Adipocyte (in vitro differentiated cells): ENCODE results near the gene MBD5.

Source experiments
- DNase-seq: peaks from one replicate; pipeline ENCODE4 v3.0.0-alpha.2; 2015; ENCODE audit warnings: low read depth
- H3K27me3 ChIP-seq: replicated peaks from 2 replicates; pipeline ENCODE4 v1.7.0; 2013; ENCODE audit warnings: mild to moderate bottlenecking, low read length, moderate library complexity; ENCODE audit not compliant: control insufficient read depth, insufficient read depth
- H3K36me3 ChIP-seq: 2 replicates; pipeline ENCODE4 v1.7.0; 2013; ENCODE audit warnings: low read length, mild to moderate bottlenecking, moderate library complexity; ENCODE audit not compliant: control insufficient read depth, insufficient read depth, severe bottlenecking
- H3K4me1 ChIP-seq: 2 replicates; pipeline ENCODE4 v1.7.0; 2013; ENCODE audit warnings: mild to moderate bottlenecking, low read length, moderate library complexity; ENCODE audit not compliant: control insufficient read depth, insufficient read depth
- H3K4me3 ChIP-seq: 2 replicates; pipeline ENCODE4 v1.7.0; 2013; ENCODE audit warnings: mild to moderate bottlenecking, low read length, moderate library complexity
- H3K9ac ChIP-seq: 2 replicates; pipeline ENCODE4 v1.7.0; 2013; ENCODE audit warnings: mild to moderate bottlenecking, low read length, moderate library complexity
- H3K9me3 ChIP-seq: 2 replicates; pipeline ENCODE4 v1.7.0; 2013; ENCODE audit warnings: mild to moderate bottlenecking, low read length, moderate library complexity; ENCODE audit not compliant: control insufficient read depth

The MBD5 gene

DNA sequence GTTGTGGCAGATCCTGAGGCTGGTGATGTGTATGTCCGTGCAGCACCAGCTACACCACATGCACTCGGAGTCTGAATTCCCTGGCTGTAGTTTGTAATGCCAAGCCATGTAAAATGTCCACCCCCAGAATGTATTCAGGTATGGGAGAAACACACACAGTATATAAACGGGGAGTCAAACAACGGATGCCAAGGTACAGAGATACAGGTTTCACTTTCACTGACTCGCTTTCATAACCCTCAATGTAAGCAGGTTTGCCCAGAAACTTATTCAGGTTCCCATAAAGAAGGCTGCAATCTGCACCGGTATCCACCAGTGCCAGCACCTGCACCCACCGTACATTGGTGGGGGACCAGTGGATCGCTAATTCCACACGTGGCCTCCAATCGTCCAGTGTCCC lies 237.2 kb downstream of the MBD5 start:
- no peak for DNase-seq
- H3K27me3 ChIP-seq = no peaks in the 10 kb centered on the region
- no peaks in the 10 kb centered on the region for H3K9me3 ChIP-seq
- H3K4me1 ChIP-seq = no peaks in the 10 kb centered on the region
- H3K4me3 ChIP-seq = no peak overlapping the region
- H3K36me3 ChIP-seq = no peaks in the 10 kb centered on the region
- no peak overlapping the region for H3K9ac ChIP-seq

DNA sequence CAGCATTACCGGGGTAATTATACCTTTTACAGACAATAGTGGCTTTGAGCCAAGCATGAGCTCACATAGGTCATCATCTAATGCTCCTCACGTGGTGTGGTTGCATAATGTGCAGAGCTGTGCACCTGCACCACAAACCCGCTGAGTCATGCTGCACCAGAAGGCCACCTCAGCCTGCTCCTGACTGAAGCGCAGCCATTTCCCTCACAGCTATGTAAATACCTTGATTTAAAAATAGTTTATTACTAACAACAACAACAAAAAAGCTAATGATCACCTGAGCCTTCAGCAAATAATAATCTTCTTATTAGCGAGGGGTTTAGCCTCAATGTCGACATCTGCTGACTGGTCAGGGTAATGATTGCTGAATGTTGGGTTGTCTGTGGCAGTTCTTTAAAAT lies 238.8 kb downstream of the MBD5 start:
- no peaks in the 10 kb centered on the region for H3K4me1 ChIP-seq

DNA sequence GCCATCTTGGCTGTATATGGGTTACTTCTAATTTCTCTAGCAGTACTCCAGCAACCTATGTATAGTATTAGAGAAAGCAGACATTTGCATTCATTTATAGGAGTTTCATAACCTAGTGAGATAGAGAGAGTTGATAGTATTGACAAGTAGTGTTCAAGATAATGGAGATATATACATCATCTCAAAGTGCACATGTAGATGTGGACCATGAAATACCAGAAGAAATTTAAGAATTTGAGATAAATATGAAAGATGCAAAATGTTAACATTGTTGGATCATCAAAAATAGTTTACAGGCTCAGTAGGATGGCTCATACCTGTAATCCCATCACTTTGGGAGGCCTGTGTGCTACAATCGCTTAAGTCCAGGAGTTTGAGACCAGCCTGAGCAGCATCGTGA lies 243.0 kb downstream of the MBD5 start:
- H3K9me3 ChIP-seq = no peaks in the 10 kb centered on the region
- H3K9ac ChIP-seq = no peak overlapping the region
- no peaks in the 10 kb centered on the region for H3K27me3 ChIP-seq
- H3K4me3 ChIP-seq = no peak overlapping the region
- DNase-seq = no peak
- H3K4me1 ChIP-seq = no peaks in the 10 kb centered on the region
- no peaks in the 10 kb centered on the region for H3K36me3 ChIP-seq

More for the DNA sequence above, 238.8 kb downstream of the MBD5 start:
- no peak overlapping the region for H3K4me3 ChIP-seq
- no peak for DNase-seq
- no peaks in the 10 kb centered on the region for H3K9me3 ChIP-seq
- H3K9ac ChIP-seq = no peak overlapping the region
- H3K36me3 ChIP-seq = no peaks in the 10 kb centered on the region
- no peaks in the 10 kb centered on the region for H3K27me3 ChIP-seq

DNA sequence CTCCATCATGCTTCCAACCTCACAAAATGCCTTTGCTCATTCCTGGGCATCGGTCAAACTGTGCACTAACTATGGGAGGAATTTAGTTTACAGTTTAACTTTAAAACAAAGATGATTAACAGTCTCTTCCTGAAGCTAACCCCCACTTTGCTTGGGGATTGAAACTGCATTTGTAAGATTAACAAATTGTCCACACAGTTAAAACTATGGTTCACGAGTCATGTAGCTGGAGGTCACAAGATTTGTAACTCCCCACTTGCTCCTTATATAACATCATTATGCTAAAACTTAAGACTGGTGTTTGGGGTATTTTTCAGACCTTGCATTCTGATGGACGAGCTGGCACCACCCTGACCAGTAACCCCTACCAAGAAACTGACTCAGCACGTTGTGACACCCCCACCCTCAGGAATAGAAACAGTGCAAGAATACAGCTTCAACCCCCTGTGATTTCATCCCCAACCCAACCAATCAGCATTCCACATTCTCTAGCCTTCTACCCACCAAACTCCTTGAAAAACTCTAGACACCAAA lies 252.3 kb downstream of the MBD5 start:
- peak; percentile 47 for DNase-seq
- H3K9me3 ChIP-seq = no peaks in the 10 kb centered on the region
- H3K4me3 ChIP-seq = no peak overlapping the region
- H3K27me3 ChIP-seq = no peaks in the 10 kb centered on the region
- H3K4me1 ChIP-seq = peaks cover 12% of the 10 kb centered on the region
- no peaks in the 10 kb centered on the region for H3K36me3 ChIP-seq
- no peak overlapping the region for H3K9ac ChIP-seq

DNA sequence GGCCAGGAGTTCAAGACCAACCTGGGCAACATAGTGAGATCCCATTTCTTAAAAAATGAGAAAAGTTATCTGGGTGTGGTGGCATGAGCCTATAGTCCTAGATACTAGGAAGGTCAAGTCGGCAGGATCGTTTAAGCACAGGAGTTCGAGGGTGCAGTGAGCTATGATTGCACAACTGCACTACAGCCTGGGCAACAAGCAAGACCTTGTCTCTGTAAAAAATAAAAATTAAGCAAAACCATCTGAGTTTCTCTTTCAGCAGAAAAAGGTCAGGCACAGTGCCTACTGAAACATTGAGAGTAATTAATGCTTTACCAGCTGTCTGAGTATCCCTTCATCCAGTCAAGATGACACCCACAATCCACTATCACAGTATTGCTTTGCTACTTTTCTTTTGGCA lies 258.3 kb downstream of the MBD5 start:
- Histone ChIP-seq H3K9me3 (no peaks in the 10 kb centered on the region), H3K4me1 (peaks cover 3% of the 10 kb centered on the region), H3K9ac (no peak overlapping the region), H3K27me3 (no peaks in the 10 kb centered on the region), H3K36me3 (no peaks in the 10 kb centered on the region), H3K4me3 (no peak overlapping the region)
- peak; percentile 19 for DNase-seq

DNA sequence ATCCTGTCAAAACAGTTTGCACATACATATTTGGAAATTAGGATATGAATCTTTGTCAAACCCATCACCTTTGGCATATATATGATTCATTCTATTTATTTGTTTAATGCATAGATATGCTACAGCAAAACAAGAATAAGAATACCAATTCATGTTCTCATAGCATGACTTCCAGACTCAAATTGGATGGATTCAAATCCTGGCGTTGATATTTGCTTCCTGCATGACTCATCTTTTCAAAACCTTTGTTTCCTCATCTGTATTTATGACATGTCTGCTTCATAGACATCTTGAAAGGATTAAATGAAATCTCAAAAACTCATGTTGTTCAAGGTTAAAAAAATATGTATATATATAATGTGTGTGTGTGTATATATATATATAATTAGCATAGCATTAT lies 261.3 kb downstream of the MBD5 start:
- no peak overlapping the region for H3K4me3 ChIP-seq
- no peaks in the 10 kb centered on the region for H3K9me3 ChIP-seq
- DNase-seq = peak; percentile 50
- no peaks in the 10 kb centered on the region for H3K27me3 ChIP-seq
- no peaks in the 10 kb centered on the region for H3K36me3 ChIP-seq
- H3K9ac ChIP-seq = no peak overlapping the region
- H3K4me1 ChIP-seq = peaks cover 3% of the 10 kb centered on the region

DNA sequence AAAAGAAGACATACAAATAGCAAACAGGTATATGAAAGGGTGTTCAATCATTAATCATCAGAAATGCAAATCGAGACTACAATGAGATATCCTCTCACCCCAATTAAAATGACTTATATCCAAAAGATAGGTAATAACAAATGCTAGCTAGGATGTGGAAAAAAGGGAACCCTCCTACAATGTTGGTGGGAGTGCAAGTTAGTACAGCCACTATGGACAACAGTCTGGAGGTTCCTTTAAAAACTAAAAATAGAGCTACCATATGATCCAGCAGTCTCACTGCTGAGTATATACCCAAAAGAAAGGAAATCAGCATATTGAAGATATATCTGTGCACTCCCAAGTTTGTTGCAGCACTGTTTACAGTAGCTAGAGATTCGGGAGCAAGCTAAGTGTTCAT lies 271.5 kb downstream of the MBD5 start:
- Histone ChIP-seq H3K4me1 (no peaks in the 10 kb centered on the region), H3K36me3 (no peaks in the 10 kb centered on the region), H3K9ac (no peak overlapping the region), H3K4me3 (no peak overlapping the region), H3K9me3 (no peaks in the 10 kb centered on the region), H3K27me3 (no peaks in the 10 kb centered on the region)
- DNase-seq = no peak

DNA sequence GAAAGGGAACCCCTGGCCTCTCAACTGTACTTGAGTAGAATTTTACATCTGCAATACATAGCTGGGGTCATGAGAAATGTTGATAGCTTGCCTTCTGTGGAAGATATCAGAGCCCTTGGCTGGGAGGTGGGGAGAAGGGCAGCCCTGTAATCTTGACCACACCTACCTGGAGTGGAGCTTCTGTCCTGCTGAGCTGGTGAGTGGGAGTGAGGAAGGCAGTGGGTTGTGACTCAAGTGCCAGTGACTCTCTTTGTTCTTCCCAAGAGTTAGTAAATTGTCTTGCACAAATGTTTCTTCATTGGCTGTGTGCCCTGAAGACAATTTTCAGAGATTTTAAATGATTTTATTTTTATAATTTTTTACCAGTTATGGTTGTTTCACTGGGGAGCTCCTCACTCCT lies 277.3 kb downstream of the MBD5 start:
- Histone ChIP-seq H3K9me3 (no peaks in the 10 kb centered on the region), H3K27me3 (no peaks in the 10 kb centered on the region), H3K9ac (no peak overlapping the region), H3K4me3 (no peak overlapping the region), H3K4me1 (peaks cover 26% of the 10 kb centered on the region), H3K36me3 (no peaks in the 10 kb centered on the region)
- no peak for DNase-seq

DNA sequence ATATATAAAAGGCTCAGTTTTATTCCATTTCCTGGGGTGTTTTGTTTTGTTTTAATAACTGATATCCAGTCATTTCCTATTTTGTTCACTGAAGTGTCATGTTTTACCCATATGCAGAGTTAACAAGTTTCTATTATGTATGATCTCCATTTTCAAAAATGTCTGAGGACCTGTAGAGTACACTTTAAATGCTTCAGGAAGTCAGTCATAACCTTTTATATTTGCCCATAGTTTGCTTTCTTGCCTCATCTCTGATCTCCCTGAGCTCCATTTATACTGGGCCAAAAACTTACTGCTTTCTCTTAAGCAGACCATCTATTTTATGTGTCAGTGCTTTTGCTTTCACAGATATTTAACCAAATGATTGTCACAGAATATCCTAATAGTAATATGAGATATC lies 278.7 kb downstream of the MBD5 start:
- no peaks in the 10 kb centered on the region for H3K9me3 ChIP-seq
- no peak for DNase-seq
- H3K27me3 ChIP-seq = no peaks in the 10 kb centered on the region
- H3K36me3 ChIP-seq = no peaks in the 10 kb centered on the region
- peaks cover 26% of the 10 kb centered on the region for H3K4me1 ChIP-seq
- no peak overlapping the region for H3K9ac ChIP-seq
- H3K4me3 ChIP-seq = no peak overlapping the region

DNA sequence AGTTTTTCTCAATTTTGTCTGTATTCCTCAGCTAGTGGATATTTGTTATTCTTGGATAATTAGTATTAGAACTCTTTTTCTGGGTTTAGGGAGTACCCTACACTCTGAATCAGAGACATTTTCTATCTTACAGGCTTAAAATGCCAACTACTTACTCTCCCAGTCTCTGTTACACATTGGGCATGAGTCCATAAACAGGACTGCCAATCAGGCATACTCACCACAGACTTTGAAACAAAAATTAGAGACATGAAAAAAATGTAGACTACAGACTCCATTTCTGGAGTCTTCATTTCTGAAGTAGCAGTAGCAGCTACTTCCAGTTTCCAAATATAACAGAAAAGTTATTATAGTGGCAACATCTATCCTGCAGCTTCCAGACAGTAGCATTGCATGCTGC lies 279.7 kb downstream of the MBD5 start:
- no peak overlapping the region for H3K4me3 ChIP-seq
- no peaks in the 10 kb centered on the region for H3K27me3 ChIP-seq
- H3K4me1 ChIP-seq = peaks cover 26% of the 10 kb centered on the region
- no peak overlapping the region for H3K9ac ChIP-seq
- peak; percentile 67 for DNase-seq
- H3K36me3 ChIP-seq = no peaks in the 10 kb centered on the region
- H3K9me3 ChIP-seq = no peaks in the 10 kb centered on the region

DNA sequence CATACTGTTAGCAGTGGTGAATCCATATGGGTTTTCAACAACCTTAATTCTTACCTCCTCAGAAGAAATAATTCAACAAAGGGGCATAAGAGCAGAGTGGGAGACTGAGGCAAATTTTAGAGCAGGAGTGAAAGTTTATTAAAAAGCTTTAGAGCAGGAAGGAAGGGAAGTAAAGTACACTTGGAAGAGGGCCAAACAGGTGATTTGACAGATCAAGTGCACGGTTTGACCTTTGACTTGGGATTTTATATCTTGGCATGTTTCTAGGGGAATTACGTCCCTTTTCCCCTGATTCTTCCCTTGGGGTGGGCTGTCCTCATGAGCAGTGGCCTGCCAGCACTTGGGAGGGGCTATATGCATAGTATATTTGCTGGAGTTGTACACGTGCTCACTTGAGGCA lies 280.5 kb downstream of the MBD5 start:
- DNase-seq = no peak
- Histone ChIP-seq H3K4me1 (peaks cover 26% of the 10 kb centered on the region), H3K4me3 (no peak overlapping the region), H3K9me3 (no peaks in the 10 kb centered on the region), H3K27me3 (no peaks in the 10 kb centered on the region), H3K9ac (no peak overlapping the region), H3K36me3 (no peaks in the 10 kb centered on the region)

DNA sequence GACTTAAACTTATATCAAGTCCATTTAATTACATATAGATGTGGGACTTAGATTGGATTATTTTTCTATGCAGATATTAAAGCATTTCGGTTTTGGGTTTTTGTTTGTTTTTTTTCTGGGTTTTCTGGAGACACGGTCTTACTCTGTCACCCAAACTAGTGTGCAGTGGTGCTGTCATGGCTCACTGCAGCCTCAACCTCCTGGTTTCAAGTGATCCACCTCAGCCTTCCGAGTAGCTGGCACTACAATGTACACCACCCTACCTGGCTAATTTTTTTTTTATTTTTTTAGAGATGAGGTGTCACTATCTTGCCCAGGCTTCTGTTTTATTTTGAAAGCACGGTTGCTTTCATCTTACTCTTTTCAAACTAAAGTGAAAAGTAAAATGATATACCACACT lies 281.6 kb downstream of the MBD5 start:
- no peak for DNase-seq
- Histone ChIP-seq H3K4me1 (peaks cover 26% of the 10 kb centered on the region), H3K27me3 (no peaks in the 10 kb centered on the region), H3K9ac (no peak overlapping the region), H3K36me3 (no peaks in the 10 kb centered on the region), H3K4me3 (no peak overlapping the region), H3K9me3 (no peaks in the 10 kb centered on the region)
